SU-DHL-6 (cell line): ENCODE data around the gene CNBD2.

Experiments used
- EZH2phosphoT487 ChIP-seq: fragments of 200-600 bp; sonication (generic), shearing (Covaris generic); conservative IDR thresholded peaks from 2 replicates; pipeline ENCODE4 v1.6.1; 2018; ENCODE audit warnings: mild to moderate bottlenecking, antibody characterized with exemption, low read length, moderate library complexity, mixed read lengths
- TF ChIP-seq, protein P1 (sequence below): fragments of 200-600 bp; sonication (generic); IDR thresholded peaks from one replicate; pipeline ENCODE4 v1.5.1; 2017; ENCODE audit warnings: antibody characterized with exemption, mild to moderate bottlenecking, low read length, moderate library complexity; ENCODE audit not compliant: insufficient read depth, poor library complexity, severe bottlenecking

DNA sequence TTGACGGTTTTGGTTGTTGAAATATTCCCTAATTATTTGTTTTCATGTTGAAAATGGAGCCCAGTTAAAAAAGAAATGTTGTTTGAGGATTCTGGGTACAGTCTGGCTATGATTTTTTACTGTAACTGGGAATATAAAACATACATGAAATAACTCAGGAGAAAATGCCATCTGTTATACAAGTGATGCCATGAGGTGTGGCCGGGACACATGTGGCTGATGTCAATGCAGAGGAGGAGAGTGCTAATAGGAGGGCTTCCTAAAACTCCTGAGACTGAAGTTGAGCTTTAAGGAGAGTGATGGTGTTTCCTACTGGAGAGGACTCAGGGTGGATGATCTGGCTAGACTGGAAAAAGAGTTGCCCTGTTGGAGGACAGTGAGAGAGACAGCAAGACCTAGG, 26.8 kb upstream of the CNBD2 start:
- TF ChIP-seq, protein P1, sequence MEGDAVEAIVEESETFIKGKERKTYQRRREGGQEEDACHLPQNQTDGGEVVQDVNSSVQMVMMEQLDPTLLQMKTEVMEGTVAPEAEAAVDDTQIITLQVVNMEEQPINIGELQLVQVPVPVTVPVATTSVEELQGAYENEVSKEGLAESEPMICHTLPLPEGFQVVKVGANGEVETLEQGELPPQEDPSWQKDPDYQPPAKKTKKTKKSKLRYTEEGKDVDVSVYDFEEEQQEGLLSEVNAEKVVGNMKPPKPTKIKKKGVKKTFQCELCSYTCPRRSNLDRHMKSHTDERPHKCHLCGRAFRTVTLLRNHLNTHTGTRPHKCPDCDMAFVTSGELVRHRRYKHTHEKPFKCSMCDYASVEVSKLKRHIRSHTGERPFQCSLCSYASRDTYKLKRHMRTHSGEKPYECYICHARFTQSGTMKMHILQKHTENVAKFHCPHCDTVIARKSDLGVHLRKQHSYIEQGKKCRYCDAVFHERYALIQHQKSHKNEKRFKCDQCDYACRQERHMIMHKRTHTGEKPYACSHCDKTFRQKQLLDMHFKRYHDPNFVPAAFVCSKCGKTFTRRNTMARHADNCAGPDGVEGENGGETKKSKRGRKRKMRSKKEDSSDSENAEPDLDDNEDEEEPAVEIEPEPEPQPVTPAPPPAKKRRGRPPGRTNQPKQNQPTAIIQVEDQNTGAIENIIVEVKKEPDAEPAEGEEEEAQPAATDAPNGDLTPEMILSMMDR = no peak
- TF ChIP-seq EZH2phosphoT487 = no peak
